ENCODE measurements around the gene ASZ1. TPM values are rescaled to one million over a fixed set of nuclear protein-coding genes. Genes with fewer than 3 reads are reported as not detected.
"Not testable (repeated sequence)": the region's sequence is repeated elsewhere in the genome, so short reads cannot be mapped to it uniquely, and the experiment has no call there.

ASZ1 gene
- total RNA-seq (not detected), polyA plus RNA-seq (not detected)
- long read RNA-seq, donor 1, result 0 reads
- long read RNA-seq, donor 2, result 0 reads

DNA sequence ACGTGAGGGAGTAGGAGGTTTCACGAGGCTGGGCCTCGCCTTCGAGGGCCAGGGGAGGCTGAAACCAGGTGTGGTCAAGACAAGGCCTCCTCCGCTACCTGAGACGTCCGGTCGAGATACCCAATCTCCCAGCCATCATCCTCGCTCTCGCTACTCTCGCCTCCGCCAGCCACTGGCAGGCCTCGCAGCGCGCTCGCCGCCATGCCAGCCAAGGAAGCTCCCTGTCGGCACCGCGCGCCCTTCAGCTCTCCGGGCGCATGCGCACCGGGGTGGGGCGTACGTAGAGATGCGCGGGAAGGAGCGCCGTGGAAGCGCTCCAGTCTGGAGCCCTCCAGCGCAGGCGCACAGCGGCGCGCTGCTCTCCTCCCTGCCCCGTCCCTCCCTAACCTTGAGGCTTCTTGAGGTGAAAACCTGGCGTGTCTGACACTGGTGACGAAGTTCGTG, at the start of gene ASZ1:
Gene ASZ1, minus strand, starts transcription at position 236 of the 444 bp plus-strand sequence. Its CDS starts 33 bp downstream, at position 203.
- no peaks in the 10 kb centered on the region for H3K27me3 ChIP-seq (ENCODE audit: control insufficient read depth in 1 of 2, insufficient read depth in 2 of 2, low read length in 1 of 2)
- intact Hi-C loops (cut with DNase I), result no loop called here
- H3K9me3 ChIP-seq (ENCODE audit: control insufficient read depth, low read length), result no peaks in the 10 kb centered on the region
- 83 to 85% methylated on average over 41 of the region's 41 CpGs for WGBS, 2 donors
- peak; percentile 46 for ATAC-seq (ENCODE audit: low FRiP score)
- H3K27ac ChIP-seq (ENCODE audit: low read depth in 1 of 2, low read length in 2 of 2), result no peak within 1 kb of the TSS
- H3K4me3 ChIP-seq (ENCODE audit: low read length in 2 of 2), result no peak within 1 kb of the TSS
- no peaks in the 10 kb centered on the region for H3K4me1 ChIP-seq (ENCODE audit: control insufficient read depth in 1 of 2, insufficient read depth in 2 of 2, low read length in 2 of 2)
- no peak for DNase-seq
- H3K36me3 ChIP-seq (ENCODE audit: control insufficient read depth in 1 of 2, insufficient read depth in 2 of 2, low read length in 1 of 2), result no peaks in the 10 kb centered on the region

GRCh38 chr7:117476557-117477215, 49.4 kb upstream of the ASZ1 start:
- Histone ChIP-seq H3K27me3 (ENCODE audit: control insufficient read depth in 1 of 2, insufficient read depth in 2 of 2, low read length in 1 of 2) (no peaks in the 10 kb centered on the region), H3K4me3 (ENCODE audit: low read length in 2 of 2) (no peak overlapping the region), H3K9me3 (ENCODE audit: control insufficient read depth, low read length) (no peaks in the 10 kb centered on the region), H3K4me1 (ENCODE audit: control insufficient read depth in 1 of 2, insufficient read depth in 2 of 2, low read length in 2 of 2) (no peaks in the 10 kb centered on the region), H3K27ac (ENCODE audit: low read depth in 1 of 2, low read length in 2 of 2) (no peak overlapping the region), H3K36me3 (ENCODE audit: control insufficient read depth in 1 of 2, insufficient read depth in 2 of 2, low read length in 1 of 2) (no peaks in the 10 kb centered on the region)
- no peak for ATAC-seq (ENCODE audit: low FRiP score)
- WGBS, 2 donors, result 88 to 91% methylated on average over 4 of the region's 4 CpGs
- intact Hi-C loops (cut with DNase I), result no loop called here
- DNase-seq, result no peak

- Histone ChIP-seq H3K27me3 (ENCODE audit: control insufficient read depth in 1 of 2, insufficient read depth in 2 of 2, low read length in 1 of 2) (no peaks in the 10 kb centered on the region), H3K4me1 (ENCODE audit: control insufficient read depth in 1 of 2, insufficient read depth in 2 of 2, low read length in 2 of 2) (no peaks in the 10 kb centered on the region), H3K4me3 (ENCODE audit: low read length in 2 of 2) (no peak overlapping the region), H3K27ac (ENCODE audit: low read depth in 1 of 2, low read length in 2 of 2) (no peak overlapping the region), H3K9me3 (ENCODE audit: control insufficient read depth, low read length) (no peaks in the 10 kb centered on the region), H3K36me3 (ENCODE audit: control insufficient read depth in 1 of 2, insufficient read depth in 2 of 2, low read length in 1 of 2) (no peaks in the 10 kb centered on the region)
- intact Hi-C loops (cut with DNase I), result no loop called here
- DNase-seq, result no peak
- no peak for ATAC-seq (ENCODE audit: low FRiP score)
Observed at GRCh38 chr7:117472335-117472734, 45.0 kb upstream of the ASZ1 start.

- Histone ChIP-seq H3K4me3 (ENCODE audit: low read length in 2 of 2) (no peak overlapping the region), H3K27me3 (ENCODE audit: control insufficient read depth in 1 of 2, insufficient read depth in 2 of 2, low read length in 1 of 2) (no peaks in the 10 kb centered on the region), H3K9me3 (ENCODE audit: control insufficient read depth, low read length) (no peaks in the 10 kb centered on the region), H3K27ac (ENCODE audit: low read depth in 1 of 2, low read length in 2 of 2) (no peak overlapping the region), H3K4me1 (ENCODE audit: control insufficient read depth in 1 of 2, insufficient read depth in 2 of 2, low read length in 2 of 2) (no peaks in the 10 kb centered on the region), H3K36me3 (ENCODE audit: control insufficient read depth in 1 of 2, insufficient read depth in 2 of 2, low read length in 1 of 2) (no peaks in the 10 kb centered on the region)
- 53 to 60% methylated on average over 5 of the region's 5 CpGs for WGBS, 2 donors
- ATAC-seq (ENCODE audit: low FRiP score) (no peak), DNase-seq (no peak)
- intact Hi-C loops (cut with DNase I), result no loop called here
Observed at GRCh38 chr7:117470777-117471176, 43.5 kb upstream of the ASZ1 start.

- Histone ChIP-seq H3K36me3 (ENCODE audit: control insufficient read depth in 1 of 2, insufficient read depth in 2 of 2, low read length in 1 of 2) (no peaks in the 10 kb centered on the region), H3K4me3 (ENCODE audit: low read length in 2 of 2) (no peak overlapping the region), H3K27me3 (ENCODE audit: control insufficient read depth in 1 of 2, insufficient read depth in 2 of 2, low read length in 1 of 2) (no peaks in the 10 kb centered on the region), H3K4me1 (ENCODE audit: control insufficient read depth in 1 of 2, insufficient read depth in 2 of 2, low read length in 2 of 2) (no peaks in the 10 kb centered on the region), H3K9me3 (ENCODE audit: control insufficient read depth, low read length) (no peaks in the 10 kb centered on the region), H3K27ac (ENCODE audit: low read depth in 1 of 2, low read length in 2 of 2) (no peak overlapping the region)
- ATAC-seq (ENCODE audit: low FRiP score) (no peak), DNase-seq (no peak)
- WGBS, 2 donors, result 83 to 85% methylated on average over 2 of the region's 2 CpGs
- intact Hi-C loops (cut with DNase I), result no loop called here
Observed at GRCh38 chr7:117468174-117468573, 40.9 kb upstream of the ASZ1 start.

GRCh38 chr7:117460815-117461214, 33.5 kb upstream of the ASZ1 start:
- 93 to 96% methylated on average over 3 to 4 of the region's 4 CpGs for WGBS, 2 donors
- ATAC-seq (ENCODE audit: low FRiP score); H3K27ac ChIP-seq (ENCODE audit: low read depth in 1 of 2, low read length in 2 of 2); DNase-seq; H3K4me1 ChIP-seq (ENCODE audit: control insufficient read depth in 1 of 2, insufficient read depth in 2 of 2, low read length in 2 of 2); H3K36me3 ChIP-seq (ENCODE audit: control insufficient read depth in 1 of 2, insufficient read depth in 2 of 2, low read length in 1 of 2); H3K27me3 ChIP-seq (ENCODE audit: control insufficient read depth in 1 of 2, insufficient read depth in 2 of 2, low read length in 1 of 2); H3K4me3 ChIP-seq (ENCODE audit: low read length in 2 of 2); intact Hi-C loops (cut with DNase I); H3K9me3 ChIP-seq (ENCODE audit: control insufficient read depth, low read length): not testable (repeated sequence)

GRCh38 chr7:117459735-117460134, 32.4 kb upstream of the ASZ1 start:
- Histone ChIP-seq H3K27ac (ENCODE audit: low read depth in 1 of 2, low read length in 2 of 2) (no peak overlapping the region), H3K27me3 (ENCODE audit: control insufficient read depth in 1 of 2, insufficient read depth in 2 of 2, low read length in 1 of 2) (no peaks in the 10 kb centered on the region), H3K36me3 (ENCODE audit: control insufficient read depth in 1 of 2, insufficient read depth in 2 of 2, low read length in 1 of 2) (no peaks in the 10 kb centered on the region), H3K9me3 (ENCODE audit: control insufficient read depth, low read length) (no peaks in the 10 kb centered on the region), H3K4me3 (ENCODE audit: low read length in 2 of 2) (no peak overlapping the region), H3K4me1 (ENCODE audit: control insufficient read depth in 1 of 2, insufficient read depth in 2 of 2, low read length in 2 of 2) (no peaks in the 10 kb centered on the region)
- intact Hi-C loops (cut with DNase I), result loop anchor here (5.0 to 10.0 kb wide), 3 partner anchors 213 to 258 kb away; no protein-coding TSS in a partner anchor
- ATAC-seq (ENCODE audit: low FRiP score), result no peak
- DNase-seq, result no peak

DNA sequence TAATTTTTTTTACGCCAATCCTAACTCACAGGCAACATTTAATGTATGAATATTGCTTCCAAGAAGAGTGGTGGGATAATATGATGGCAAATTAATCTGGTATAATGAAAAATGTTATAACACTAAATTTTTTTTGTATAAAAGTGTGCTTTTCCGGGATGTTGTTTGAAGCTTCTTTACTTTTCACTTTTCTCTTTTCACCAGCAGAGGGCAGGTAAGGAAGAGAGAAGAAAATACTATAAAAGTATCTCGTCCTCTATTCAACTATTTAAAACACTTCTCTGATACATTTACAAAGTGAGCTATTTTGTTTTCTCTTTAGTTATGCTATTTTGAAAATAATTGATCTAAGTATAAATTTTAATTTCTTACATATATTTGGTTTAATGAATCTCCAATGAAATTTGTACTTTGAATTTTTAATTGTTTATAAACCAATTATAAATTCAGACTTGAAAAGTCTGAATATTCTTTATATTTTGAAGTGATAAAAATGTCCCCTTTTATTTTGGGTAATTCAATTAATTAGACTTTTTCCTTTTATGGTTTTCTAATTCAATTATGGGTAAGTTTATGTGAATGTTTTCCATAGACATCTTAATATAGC, 31.8 kb upstream of the ASZ1 start:
- Histone ChIP-seq H3K9me3 (ENCODE audit: control insufficient read depth, low read length) (no peaks in the 10 kb centered on the region), H3K4me3 (ENCODE audit: low read length in 2 of 2) (no peak overlapping the region), H3K4me1 (ENCODE audit: control insufficient read depth in 1 of 2, insufficient read depth in 2 of 2, low read length in 2 of 2) (no peaks in the 10 kb centered on the region), H3K27ac (ENCODE audit: low read depth in 1 of 2, low read length in 2 of 2) (no peak overlapping the region), H3K27me3 (ENCODE audit: control insufficient read depth in 1 of 2, insufficient read depth in 2 of 2, low read length in 1 of 2) (no peaks in the 10 kb centered on the region), H3K36me3 (ENCODE audit: control insufficient read depth in 1 of 2, insufficient read depth in 2 of 2, low read length in 1 of 2) (no peaks in the 10 kb centered on the region)
- ATAC-seq (ENCODE audit: low FRiP score) (no peak), DNase-seq (no peak)
- 32 to 34% methylated on average over 3 of the region's 3 CpGs for WGBS, 2 donors
- intact Hi-C loops (cut with DNase I), result loop anchor here (5.0 to 10.0 kb wide), 3 partner anchors 213 to 258 kb away; no protein-coding TSS in a partner anchor

GRCh38 chr7:117448655-117449054, 21.4 kb upstream of the ASZ1 start:
- Histone ChIP-seq H3K4me3 (ENCODE audit: low read length in 2 of 2) (no peak overlapping the region), H3K4me1 (ENCODE audit: control insufficient read depth in 1 of 2, insufficient read depth in 2 of 2, low read length in 2 of 2) (no peaks in the 10 kb centered on the region), H3K36me3 (ENCODE audit: control insufficient read depth in 1 of 2, insufficient read depth in 2 of 2, low read length in 1 of 2) (no peaks in the 10 kb centered on the region), H3K27me3 (ENCODE audit: control insufficient read depth in 1 of 2, insufficient read depth in 2 of 2, low read length in 1 of 2) (no peaks in the 10 kb centered on the region), H3K9me3 (ENCODE audit: control insufficient read depth, low read length) (peaks cover 2% of the 10 kb centered on the region), H3K27ac (ENCODE audit: low read depth in 1 of 2, low read length in 2 of 2) (no peak overlapping the region)
- ATAC-seq (ENCODE audit: low FRiP score) (no peak), DNase-seq (no peak)
- 71 to 83% methylated on average over 2 of the region's 2 CpGs for WGBS, 2 donors
- intact Hi-C loops (cut with DNase I), result no loop called here
